Body of pancreas (tissue), 4 donors: Measurements from ENCODE around the gene PPP6R2. TPM values are rescaled to one million over a fixed set of nuclear protein-coding genes. Genes with fewer than 3 reads are reported as not detected.

Experiments
- ATAC-seq: fragments of 150-250 bp; one replicate; pipeline ENCODE4 v1.9.1; 2016
- DNase-seq, 4 donors: peaks; one replicate each; pipeline ENCODE4 v3.0.0-alpha.2; 2019
- H3K27ac ChIP-seq, 4 donors: fragments of 200-600 bp; sonication (generic); 1 replicate in 3 of 4; 2 replicates in 1 of 4; pipeline versions ENCODE4 v1.5.1 to v1.6.1; 2016 to 2019; ENCODE audit warnings: mild to moderate bottlenecking in 1 of 4, mixed read lengths in 1 of 4, moderate library complexity in 1 of 4
- H3K27me3 ChIP-seq, 2 donors: fragments of 200-600 bp; sonication (generic); one replicate each; pipeline ENCODE4 v1.6.0; 2016; ENCODE audit warnings: mild to moderate bottlenecking in 1 of 2
- H3K36me3 ChIP-seq, 2 donors: fragments of 200-600 bp; sonication (generic); replicated peaks in 1 of 2; 2 replicates each; pipeline ENCODE4 v1.5.1; 2016; ENCODE audit warnings: low read depth in 2 of 2; ENCODE audit not compliant: insufficient read depth in 1 of 2
- H3K4me1 ChIP-seq: fragments of 200-600 bp; sonication (generic); one replicate; pipeline ENCODE4 v1.6.0; 2016
- H3K4me3 ChIP-seq, 2 donors: fragments of 200-600 bp; sonication (generic); 1 replicate in 1 of 2; 2 replicates in 1 of 2; pipeline ENCODE4 v1.5.1; 2016 to 2019
- H3K9me3 ChIP-seq, 3 donors: fragments of 200-600 bp; sonication (generic); 1 replicate in 2 of 3; 2 replicates in 1 of 3; pipeline ENCODE4 v1.5.1; 2016
- POLR2A ChIP-seq, 3 donors: fragments of 450-650 bp; IDR thresholded peaks; one replicate each; pipeline ENCODE4 v1.6.1; 2016; ENCODE audit warnings: antibody characterized with exemption in 3 of 3, mild to moderate bottlenecking in 2 of 3
- WGBS, 2 donors: methylation state at CpG; one replicate each; pipeline ENCODE4 v1.1.5; 2017; 5-methylcytosine and 5-hydroxymethylcytosine counted together
- intact Hi-C: fragments of 100-400 bp; cut with DNase I; formaldehyde crosslinking; loops from one replicate; pipeline ENCODE4 v1.15.1; 2023
- total RNA-seq, 2 donors: library from RNA; depleted of rRNA; stranded (reverse); fragments of >200 nt; gene quantifications; one replicate each; pipeline ENCODE4 v1.1.0, GENCODE V29; 2016
- TF ChIP-seq, protein P1 (sequence below), 7 experiments: fragments of 450-650 bp in 4 of 7; fragments of 200-600 bp in 3 of 7; sonication (generic) in 3 of 7; IDR thresholded peaks; one replicate each; pipeline ENCODE4 v1.5.1; 2016 to 2019; ENCODE audit warnings: antibody characterized with exemption in 7 of 7

PPP6R2 gene
- total RNA-seq, 2 donors from 2014 or later = 48.8 to 53.4 TPM

DNA sequence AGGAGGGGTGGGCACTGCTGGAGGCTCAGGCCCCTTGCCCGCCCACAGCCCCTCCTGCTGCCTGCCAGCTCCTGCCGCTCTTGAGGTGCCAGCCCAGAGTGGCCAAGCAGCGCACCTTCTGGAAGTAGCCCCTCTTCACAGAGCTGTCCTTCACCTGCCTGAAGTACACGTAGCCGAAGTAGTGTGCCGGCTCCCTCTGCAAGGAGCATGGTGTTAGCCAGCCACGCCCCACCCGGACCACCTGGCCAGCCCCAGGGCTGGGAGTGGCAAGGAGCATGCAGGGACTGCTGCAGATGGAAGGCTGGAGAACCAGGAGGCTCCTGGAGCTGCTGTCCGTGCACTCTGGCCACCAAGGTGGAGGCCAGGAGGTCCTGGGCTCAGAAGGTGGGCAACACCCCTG lies 25.9 kb upstream of the PPP6R2 start:
- H3K27ac ChIP-seq = no peak overlapping the region
- H3K4me3 ChIP-seq = no peak overlapping the region
- ATAC-seq = no peak
- no peak for DNase-seq
- H3K4me1 ChIP-seq = no peaks in the 10 kb centered on the region
- TF ChIP-seq, protein P1, sequence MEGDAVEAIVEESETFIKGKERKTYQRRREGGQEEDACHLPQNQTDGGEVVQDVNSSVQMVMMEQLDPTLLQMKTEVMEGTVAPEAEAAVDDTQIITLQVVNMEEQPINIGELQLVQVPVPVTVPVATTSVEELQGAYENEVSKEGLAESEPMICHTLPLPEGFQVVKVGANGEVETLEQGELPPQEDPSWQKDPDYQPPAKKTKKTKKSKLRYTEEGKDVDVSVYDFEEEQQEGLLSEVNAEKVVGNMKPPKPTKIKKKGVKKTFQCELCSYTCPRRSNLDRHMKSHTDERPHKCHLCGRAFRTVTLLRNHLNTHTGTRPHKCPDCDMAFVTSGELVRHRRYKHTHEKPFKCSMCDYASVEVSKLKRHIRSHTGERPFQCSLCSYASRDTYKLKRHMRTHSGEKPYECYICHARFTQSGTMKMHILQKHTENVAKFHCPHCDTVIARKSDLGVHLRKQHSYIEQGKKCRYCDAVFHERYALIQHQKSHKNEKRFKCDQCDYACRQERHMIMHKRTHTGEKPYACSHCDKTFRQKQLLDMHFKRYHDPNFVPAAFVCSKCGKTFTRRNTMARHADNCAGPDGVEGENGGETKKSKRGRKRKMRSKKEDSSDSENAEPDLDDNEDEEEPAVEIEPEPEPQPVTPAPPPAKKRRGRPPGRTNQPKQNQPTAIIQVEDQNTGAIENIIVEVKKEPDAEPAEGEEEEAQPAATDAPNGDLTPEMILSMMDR (IDR thresholded peaks at IDR 0.05) = no peak
- no peak for TF ChIP-seq POLR2A (IDR thresholded peaks at IDR 0.05)
- H3K36me3 ChIP-seq = no peaks in the 10 kb centered on the region
- H3K9me3 ChIP-seq = no peaks in the 10 kb centered on the region
- 84 to 100% methylated on average over 1 to 9 of the region's 9 CpGs for WGBS, 2 donors
- no peaks in the 10 kb centered on the region for H3K27me3 ChIP-seq
- intact Hi-C loops = no loop called here

DNA sequence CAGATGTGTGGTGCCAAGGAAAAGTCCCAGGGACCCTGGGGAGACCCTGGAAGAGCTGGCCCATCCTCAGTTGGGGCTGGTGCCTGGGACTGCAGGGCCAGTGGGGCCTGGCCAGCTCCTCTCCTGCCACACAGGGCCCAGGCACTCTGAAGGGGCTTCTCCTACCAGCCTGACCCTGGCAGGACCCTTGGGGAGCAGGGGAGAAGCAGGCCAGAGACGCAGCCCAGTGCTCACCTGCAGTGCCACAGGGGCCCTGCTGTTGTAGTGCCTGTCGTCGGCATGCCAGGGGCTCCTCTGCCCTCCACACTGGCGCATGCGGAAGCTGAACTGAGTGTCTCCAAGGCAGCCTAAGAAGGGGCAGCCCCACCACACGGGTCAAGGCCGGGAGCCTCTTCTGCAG lies 25.5 kb upstream of the PPP6R2 start:
- Histone ChIP-seq H3K4me3 (no peak overlapping the region), H3K36me3 (no peaks in the 10 kb centered on the region), H3K27ac (no peak overlapping the region), H3K4me1 (no peaks in the 10 kb centered on the region), H3K9me3 (no peaks in the 10 kb centered on the region), H3K27me3 (no peaks in the 10 kb centered on the region)
- intact Hi-C loops = no loop called here
- no peak for DNase-seq
- TF ChIP-seq POLR2A (IDR thresholded peaks at IDR 0.05) = no peak
- ATAC-seq = no peak
- 80 to 88% methylated on average over 3 to 7 of the region's 7 CpGs for WGBS, 2 donors

DNA sequence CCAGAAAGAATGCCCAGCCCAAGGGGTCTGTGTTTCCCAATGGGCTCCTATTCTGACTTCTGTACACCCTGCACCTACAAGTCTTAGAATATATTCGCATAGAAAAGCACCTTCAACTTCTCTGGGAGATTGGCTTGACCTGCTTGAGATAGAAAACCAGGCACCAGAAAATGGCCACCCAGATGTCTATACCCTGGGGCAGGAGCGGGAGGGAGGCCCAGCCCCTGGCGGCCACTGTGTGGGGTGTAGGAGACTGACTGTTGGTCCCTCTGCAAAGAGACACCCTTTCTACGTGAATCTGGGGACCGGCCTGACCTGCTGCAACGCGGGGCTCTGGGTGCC lies 24.8 kb upstream of the PPP6R2 start:
- ATAC-seq = no peak

DNA sequence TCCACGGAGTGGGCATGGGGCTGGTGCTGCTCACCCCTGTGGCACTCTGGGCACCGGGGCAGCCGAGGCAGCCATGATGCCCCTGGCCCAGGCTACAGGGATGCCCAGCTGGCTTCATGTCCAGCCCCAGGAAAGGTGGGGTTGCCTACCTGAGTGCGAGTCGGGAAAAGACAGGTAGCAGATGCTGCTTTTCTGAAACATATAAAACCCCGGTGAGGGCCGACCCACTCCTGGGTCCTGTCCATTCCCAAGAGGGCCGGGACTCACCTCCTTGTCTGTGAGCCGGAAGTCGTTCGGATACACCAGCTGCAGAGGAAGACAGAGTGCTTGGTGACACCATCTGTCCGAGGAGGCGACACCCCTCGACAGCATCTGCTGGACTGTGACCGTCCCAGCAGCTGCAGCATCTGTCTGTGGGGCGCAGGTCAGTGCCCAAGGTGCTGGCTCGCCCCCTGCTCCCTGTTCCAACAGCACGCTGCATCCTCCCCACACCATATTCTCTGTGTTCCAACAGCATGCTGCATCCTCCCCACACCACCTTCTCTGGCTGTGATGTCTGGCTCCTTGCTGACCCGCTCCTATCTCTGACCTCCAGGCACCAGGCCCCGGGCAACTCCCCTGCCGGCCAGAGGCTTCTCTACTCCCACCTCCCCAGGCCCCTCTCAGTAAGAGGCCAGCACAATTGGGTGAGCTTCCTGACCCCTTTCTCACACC lies 24.3 kb upstream of the PPP6R2 start:
- DNase-seq = no peak
- no peaks in the 10 kb centered on the region for H3K9me3 ChIP-seq
- no peak for TF ChIP-seq POLR2A (IDR thresholded peaks at IDR 0.05)
- TF ChIP-seq, protein P1 (IDR thresholded peaks at IDR 0.05) = no peak
- 80 to 89% methylated on average over 8 to 21 of the region's 21 CpGs for WGBS, 2 donors
- ATAC-seq = no peak
- no peaks in the 10 kb centered on the region for H3K27me3 ChIP-seq
- intact Hi-C loops = no loop called here
- no peaks in the 10 kb centered on the region for H3K36me3 ChIP-seq
- no peak overlapping the region for H3K4me3 ChIP-seq
- H3K4me1 ChIP-seq = no peaks in the 10 kb centered on the region
- H3K27ac ChIP-seq = no peak overlapping the region

More for the DNA sequence above, 24.8 kb upstream of the PPP6R2 start:
- no peaks in the 10 kb centered on the region for H3K9me3 ChIP-seq
- H3K4me1 ChIP-seq = no peaks in the 10 kb centered on the region
- H3K4me3 ChIP-seq = no peak overlapping the region
- no peaks in the 10 kb centered on the region for H3K36me3 ChIP-seq
- 73 to 75% methylated on average over 1 to 7 of the region's 7 CpGs for WGBS, 2 donors
- intact Hi-C loops = no loop called here
- H3K27ac ChIP-seq = no peak overlapping the region
- TF ChIP-seq POLR2A (IDR thresholded peaks at IDR 0.05) = no peak
- TF ChIP-seq, protein P1 (IDR thresholded peaks at IDR 0.05) = no peak
- no peaks in the 10 kb centered on the region for H3K27me3 ChIP-seq
- no peak for DNase-seq

DNA sequence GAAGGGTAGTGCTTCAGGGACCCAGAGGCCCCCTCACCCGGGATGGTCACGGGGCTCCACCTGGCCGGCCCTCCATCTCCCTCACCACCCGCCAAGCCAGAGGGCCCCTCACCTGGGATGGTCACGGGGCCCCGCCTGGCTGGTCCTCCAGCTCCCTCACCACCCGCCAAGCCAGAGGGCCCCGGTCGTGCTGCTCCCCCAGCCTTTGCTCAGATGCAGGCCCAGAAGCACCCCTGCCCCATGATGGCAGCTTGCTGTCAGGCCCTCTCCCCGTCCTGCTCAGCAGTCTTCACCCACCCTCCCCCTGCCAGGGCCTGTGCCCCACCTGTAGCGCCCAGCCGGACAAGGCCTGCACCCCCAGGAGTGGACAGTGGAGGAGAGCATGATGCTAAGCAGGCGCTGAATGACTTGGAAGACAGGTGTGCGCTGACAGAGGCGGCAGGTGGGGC lies 23.6 kb upstream of the PPP6R2 start:
- Histone ChIP-seq H3K27ac (no peak overlapping the region), H3K4me1 (no peaks in the 10 kb centered on the region), H3K27me3 (no peaks in the 10 kb centered on the region), H3K36me3 (no peaks in the 10 kb centered on the region), H3K4me3 (no peak overlapping the region), H3K9me3 (no peaks in the 10 kb centered on the region)
- TF ChIP-seq, protein P1 (IDR thresholded peaks at IDR 0.05) = no peak
- no peak for TF ChIP-seq POLR2A (IDR thresholded peaks at IDR 0.05)
- 84 to 86% methylated on average over 13 to 15 of the region's 15 CpGs for WGBS, 2 donors
- DNase-seq (no peak), ATAC-seq (no peak)
- intact Hi-C loops = no loop called here
